Gastrocnemius medialis (tissue), 4 donors: ENCODE data around the gene DLG4. TPM values are rescaled to one million over a fixed set of nuclear protein-coding genes. Genes with fewer than 3 reads are reported as not detected.

ENCODE experiments used
- ATAC-seq, 2 donors: fragments of 150-250 bp; one replicate each; pipeline ENCODE4 v1.9.1; 2016
- DNase-seq, 2 donors: peaks; one replicate each; pipeline ENCODE4 v3.0.0-alpha.2; 2019
- H3K27ac ChIP-seq, 4 donors: fragments of 200-600 bp; sonication (generic); 1 replicate in 1 of 4; 2 replicates in 3 of 4; pipeline ENCODE4 v1.5.1; 2016 to 2018; ENCODE audit warnings: mild to moderate bottlenecking in 2 of 4, moderate library complexity in 1 of 4
- H3K27me3 ChIP-seq, 3 donors: fragments of 200-600 bp; sonication (generic) in 2 of 3; 1 replicate in 1 of 3; 2 replicates in 2 of 3; pipeline versions ENCODE4 v1.5.1 to v1.6.0; 2016 to 2019; ENCODE audit warnings: mild to moderate bottlenecking in 1 of 3, moderate library complexity in 1 of 3
- H3K36me3 ChIP-seq, 2 donors: fragments of 200-600 bp; sonication (generic) in 1 of 2; one replicate each; pipeline ENCODE4 v1.5.1; 2017 to 2018
- H3K4me1 ChIP-seq, 2 donors: fragments of 200-600 bp; sonication (generic) in 1 of 2; one replicate each; pipeline ENCODE4 v1.5.1; 2016 to 2017; ENCODE audit warnings: mild to moderate bottlenecking in 2 of 2
- H3K4me3 ChIP-seq, 4 donors: fragments of 200-600 bp; sonication (generic) in 3 of 4; 1 replicate in 1 of 4; 2 replicates in 3 of 4; pipeline ENCODE4 v1.5.1; 2016 to 2019; ENCODE audit warnings: mild to moderate bottlenecking in 2 of 4
- H3K9me3 ChIP-seq, 3 donors: fragments of 200-600 bp; sonication (generic) in 2 of 3; 1 replicate in 1 of 3; 2 replicates in 2 of 3; pipeline ENCODE4 v1.5.1; 2016 to 2019
- POLR2A ChIP-seq, 2 donors: fragments of 450-650 bp; IDR thresholded peaks; one replicate each; pipeline ENCODE4 v1.6.1; 2017; ENCODE audit warnings: antibody characterized with exemption in 2 of 2, mild to moderate bottlenecking in 2 of 2, moderate library complexity in 2 of 2
- in situ Hi-C, 4 donors: fragments of 200-750 bp; cut with MboI; loops; one replicate each; pipeline versions ENCODE4 v1.15.0 to v1.8.0; 2017; ENCODE audit warnings: low sequenced_read_pairs in 4 of 4
- intact Hi-C: fragments of 100-400 bp; cut with DNase I; formaldehyde crosslinking; loops from one replicate; pipeline ENCODE4 v1.15.1; 2023; ENCODE audit warnings: low total_unique reads
- microRNA counts, 2 donors: library from miRNA; unstranded; fragments of <30 nt; microRNA quantifications; one replicate each; lab custom pipeline; 2016
- microRNA-seq, 2 donors: library from miRNA; unstranded; fragments of <30 nt; microRNA quantifications; one replicate each; pipeline ENCODE4, GENCODE V29; 2016; ENCODE audit warnings: borderline replicate concordance in 2 of 2
- total RNA-seq, 4 donors: library from RNA; depleted of rRNA; stranded (reverse); fragments of >200 nt; gene quantifications; one replicate each; pipeline versions ENCODE4 v1.1.0 to v1.2.3, GENCODE V29; 2016
- TF ChIP-seq, protein P1 (sequence below), 5 experiments: fragments of 450-650 bp in 3 of 5; fragments of 200-600 bp in 2 of 5; sonication (generic) in 2 of 5; IDR thresholded peaks in 4 of 5; conservative IDR thresholded peaks in 1 of 5; 1 replicate in 4 of 5; 2 replicates in 1 of 5; pipeline ENCODE4 v1.5.1; 2016 to 2019; ENCODE audit warnings: antibody characterized with exemption in 5 of 5, mild to moderate bottlenecking in 3 of 5, moderate library complexity in 3 of 5

The DLG4 gene
- total RNA-seq, 4 donors from 2014 or later = 3.5 to 6.7 (median 5.3) TPM

DNA sequence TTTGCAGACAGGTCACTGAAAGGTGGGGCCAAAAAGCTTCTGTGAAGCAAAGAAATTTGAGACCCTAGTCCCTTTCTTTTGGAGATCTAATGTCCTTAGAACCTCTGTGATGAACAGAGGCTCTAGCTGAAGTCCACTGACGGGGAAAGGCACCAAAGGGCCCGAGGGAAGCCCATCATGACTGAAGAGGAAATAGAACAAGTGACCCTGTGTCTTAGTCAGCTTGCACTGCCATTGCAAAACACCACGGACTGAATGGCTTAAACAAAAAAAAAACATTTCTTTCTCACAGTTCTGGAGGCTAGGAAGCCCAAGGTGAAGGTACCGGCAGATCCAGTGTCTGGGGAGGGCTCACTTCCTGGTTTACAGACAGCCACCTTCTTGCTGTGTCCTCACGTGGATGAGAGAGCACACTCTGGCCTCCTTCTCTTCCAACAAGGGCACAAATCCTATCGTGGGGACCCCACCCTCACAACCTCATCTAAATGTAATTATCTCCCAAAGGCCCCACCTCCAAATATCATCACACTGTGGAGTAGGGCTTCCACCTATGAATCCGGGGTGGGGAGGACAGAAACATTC is 80.7 kb downstream of the DLG4 start:
- Histone ChIP-seq H3K36me3 (no peaks in the 10 kb centered on the region), H3K27me3 (peaks cover 19 to 25% (median 23%) of the 10 kb centered on the region in 3 donors), H3K4me3 (no peak overlapping the region), H3K27ac (no peak overlapping the region), H3K9me3 (no peaks in the 10 kb centered on the region), H3K4me1 (no peaks in the 10 kb centered on the region)
- in situ Hi-C loops (loop anchor here in 3 of 4 donors (5.0 kb wide), 1 partner anchor 87 kb away; no protein-coding TSS in a partner anchor), intact Hi-C loops (no loop called here)
- ATAC-seq = no peak
- TF ChIP-seq, protein P1, sequence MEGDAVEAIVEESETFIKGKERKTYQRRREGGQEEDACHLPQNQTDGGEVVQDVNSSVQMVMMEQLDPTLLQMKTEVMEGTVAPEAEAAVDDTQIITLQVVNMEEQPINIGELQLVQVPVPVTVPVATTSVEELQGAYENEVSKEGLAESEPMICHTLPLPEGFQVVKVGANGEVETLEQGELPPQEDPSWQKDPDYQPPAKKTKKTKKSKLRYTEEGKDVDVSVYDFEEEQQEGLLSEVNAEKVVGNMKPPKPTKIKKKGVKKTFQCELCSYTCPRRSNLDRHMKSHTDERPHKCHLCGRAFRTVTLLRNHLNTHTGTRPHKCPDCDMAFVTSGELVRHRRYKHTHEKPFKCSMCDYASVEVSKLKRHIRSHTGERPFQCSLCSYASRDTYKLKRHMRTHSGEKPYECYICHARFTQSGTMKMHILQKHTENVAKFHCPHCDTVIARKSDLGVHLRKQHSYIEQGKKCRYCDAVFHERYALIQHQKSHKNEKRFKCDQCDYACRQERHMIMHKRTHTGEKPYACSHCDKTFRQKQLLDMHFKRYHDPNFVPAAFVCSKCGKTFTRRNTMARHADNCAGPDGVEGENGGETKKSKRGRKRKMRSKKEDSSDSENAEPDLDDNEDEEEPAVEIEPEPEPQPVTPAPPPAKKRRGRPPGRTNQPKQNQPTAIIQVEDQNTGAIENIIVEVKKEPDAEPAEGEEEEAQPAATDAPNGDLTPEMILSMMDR (IDR thresholded peaks at IDR 0.05 in 4 of 5, conservative IDR thresholded peaks at IDR 0.05 in 1 of 5) = no peak
- no peak for DNase-seq

- no peaks in the 10 kb centered on the region for H3K9me3 ChIP-seq
- no peak overlapping the region for H3K27ac ChIP-seq
Observed at GRCh38 chr17:7137171-7137943, 82.3 kb downstream of the DLG4 start.

More at GRCh38 chr17:7137171-7137943, 82.3 kb downstream of the DLG4 start:
- TF ChIP-seq, protein P1 (IDR thresholded peaks at IDR 0.05 in 4 of 5, conservative IDR thresholded peaks at IDR 0.05 in 1 of 5) = no peak
- TF ChIP-seq POLR2A (IDR thresholded peaks at IDR 0.05) = no peak
- no peak overlapping the region for H3K4me3 ChIP-seq
- intact Hi-C loops (loop anchor here (2.0 kb wide), 1 partner anchor 93 kb away; the partner anchor contains the start of gene SLC16A11), in situ Hi-C loops (loop anchor here in 3 of 4 donors (5.0 kb wide), 1 partner anchor 85 kb away; no protein-coding TSS in a partner anchor)
- DNase-seq (peak in 1 of 2 donors; percentile 10), ATAC-seq (no peak)
- H3K4me1 ChIP-seq = no peaks in the 10 kb centered on the region
- no peaks in the 10 kb centered on the region for H3K36me3 ChIP-seq
- peaks cover 15 to 18% (median 15%) of the 10 kb centered on the region in 3 donors for H3K27me3 ChIP-seq

MicroRNAs within 50 kb of the gene (microRNA counts, 767-probe panel; counts per million panel counts)
- microRNA hsa-miR-324-3p (lab: Ali Mortazavi, UCI) (356 to 448 counts per million in 2 donors), microRNA hsa-miR-324-5p (lab: Ali Mortazavi, UCI) (356 to 448 counts per million in 2 donors)

Small RNA genes lying within 50 kb of the gene (microRNA-seq; reads per million reads assigned to microRNA genes)
- 318 to 364 reads per million in 2 donors for gene MIR324

Other genes with a start within 250 kb of the DLG4 start
- gene ALOX12, start 223.8 kb downstream of the DLG4 start, total RNA-seq = not detected
- 100 to 1,000 TPM; 181 to 201 (median 190) TPM for gene RNASEK, start 207.2 kb downstream of the DLG4 start, total RNA-seq
- 1 to 10 TPM; 1.2 to 3.9 (median 2.1) TPM for gene BCL6B, start 196.8 kb downstream of the DLG4 start, total RNA-seq
- under 1 TPM in 2 of 4 donors, not detected in 2; 0.36 to 0.49 TPM for gene SLC16A13, start 183.8 kb downstream of the DLG4 start, total RNA-seq
- gene SLC16A11, start 175.7 kb downstream of the DLG4 start, total RNA-seq = under 1 TPM in 2 of 4 donors, not detected in 2; 0.31 to 0.78 TPM
- gene CLEC10A, start 139.6 kb downstream of the DLG4 start, total RNA-seq = 1 to 10 TPM in 3 of 4 donors, not detected in 1; 1.3 to 2.8 (median 2.3) TPM
- gene ASGR2, start 105.0 kb downstream of the DLG4 start, total RNA-seq = 1 to 10 TPM in 2 of 4 donors, not detected in 2; 1.6 to 2.2 TPM
- gene ASGR1, start 40.5 kb downstream of the DLG4 start, total RNA-seq = 1 to 10 TPM in 1 of 4 donors, under 1 TPM in 1, not detected in 2; 0.81 to 1.8 TPM
- gene ACADVL, start 102 bp upstream of the DLG4 start, total RNA-seq = 1,000 to 10,000 TPM in 3 of 4 donors, 100 to 1,000 TPM in 1; 771 to 1,217 (median 1,086) TPM
- gene DVL2, start 14.7 kb upstream of the DLG4 start, total RNA-seq = 10 to 100 TPM; 15.5 to 22.6 (median 20.5) TPM
- gene PHF23, start 19.6 kb upstream of the DLG4 start, total RNA-seq = 10 to 100 TPM; 16.9 to 31.8 (median 24.1) TPM
- 100 to 1,000 TPM; 207 to 626 (median 258) TPM for gene GABARAP, start 22.6 kb upstream of the DLG4 start, total RNA-seq
- gene CTDNEP1, start 31.9 kb upstream of the DLG4 start, total RNA-seq = 100 to 1,000 TPM in 3 of 4 donors, 10 to 100 TPM in 1; 71.5 to 150 (median 111) TPM
- 10 to 100 TPM; 13.3 to 52.7 (median 26.7) TPM for gene ELP5, start 32.4 kb upstream of the DLG4 start, total RNA-seq
- gene CLDN7, start 42.6 kb upstream of the DLG4 start, total RNA-seq = 1 to 10 TPM in 1 of 4 donors, under 1 TPM in 1, not detected in 2; 0.46 to 5.1 TPM
- 100 to 1,000 TPM; 148 to 310 (median 227) TPM for gene SLC2A4, start 61.9 kb upstream of the DLG4 start, total RNA-seq
- 1 to 10 TPM in 1 of 4 donors, under 1 TPM in 2, not detected in 1; 0.42 to 2.2 (median 0.46) TPM for gene YBX2, start 74.8 kb upstream of the DLG4 start, total RNA-seq
- 100 to 1,000 TPM; 115 to 384 (median 273) TPM for gene EIF5A, start 87.8 kb upstream of the DLG4 start, total RNA-seq
- 100 to 1,000 TPM; 135 to 240 (median 169) TPM for gene GPS2, start 95.5 kb upstream of the DLG4 start, total RNA-seq
- 10 to 100 TPM; 21.8 to 26.7 (median 23.5) TPM for gene NEURL4, start 109.5 kb upstream of the DLG4 start, total RNA-seq
- 10 to 100 TPM in 1 of 4 donors, 1 to 10 TPM in 1, under 1 TPM in 2; 0.22 to 16.3 (median 1.7) TPM for gene ACAP1, start 116.7 kb upstream of the DLG4 start, total RNA-seq
- 1 to 10 TPM; 3.6 to 7.0 (median 4.6) TPM for gene KCTD11, start 132.3 kb upstream of the DLG4 start, total RNA-seq
- gene TMEM95, start 135.3 kb upstream of the DLG4 start, total RNA-seq = not detected
- 1 to 10 TPM in 1 of 4 donors, under 1 TPM in 1, not detected in 2; 0.13 to 2.2 TPM for gene TNK1, start 161.3 kb upstream of the DLG4 start, total RNA-seq
- 10 to 100 TPM in 3 of 4 donors, 1 to 10 TPM in 1; 8.9 to 20.3 (median 14.4) TPM for gene PLSCR3, start 174.7 kb upstream of the DLG4 start, total RNA-seq
- gene TMEM256, start 184.3 kb upstream of the DLG4 start, total RNA-seq = 10 to 100 TPM; 28.9 to 65.6 (median 50.2) TPM
- gene NLGN2, start 188.0 kb upstream of the DLG4 start, total RNA-seq = 1 to 10 TPM; 4.2 to 6.6 (median 4.4) TPM
- not detected for gene SPEM1, start 200.5 kb upstream of the DLG4 start, total RNA-seq
- not detected for gene SPEM2, start 205.8 kb upstream of the DLG4 start, total RNA-seq
- gene SPEM3, start 209.0 kb upstream of the DLG4 start, total RNA-seq = not detected
- gene TMEM102, start 215.6 kb upstream of the DLG4 start, total RNA-seq = 1 to 10 TPM in 3 of 4 donors, under 1 TPM in 1; 0.92 to 3.9 (median 2.3) TPM
- 1 to 10 TPM; 1.2 to 7.4 (median 4.1) TPM for gene FGF11, start 219.7 kb upstream of the DLG4 start, total RNA-seq
- 100 to 1,000 TPM in 2 of 4 donors, 10 to 100 TPM in 2; 82.3 to 202 (median 101) TPM for gene CHRNB1, start 225.2 kb upstream of the DLG4 start, total RNA-seq